D721Med (cell line): ENCODE data around the gene PTPN1.

Experiments used
- DNase-seq: peaks from one replicate; pipeline ENCODE4 v3.0.0; 2011; ENCODE audit warnings: low spot score; ENCODE audit not compliant: insufficient read length
- FAIRE-seq: peaks from 2 replicates; lab custom pipeline; 2011; peaks lifted over from hg19 to GRCh38; lab: Jason Lieb, UNC
- TF ChIP-seq, protein P1 (sequence below): IDR thresholded peaks from 2 replicates; pipeline ENCODE4 v1.5.1; 2012; ENCODE audit warnings: mild to moderate bottlenecking, control low read depth; ENCODE audit not compliant: insufficient read depth; ENCODE audit errors: missing control alignments

PTPN1 gene

GRCh38 chr20:50583442-50584150 is 73.4 kb downstream of the PTPN1 start:
- TF ChIP-seq, protein P1, sequence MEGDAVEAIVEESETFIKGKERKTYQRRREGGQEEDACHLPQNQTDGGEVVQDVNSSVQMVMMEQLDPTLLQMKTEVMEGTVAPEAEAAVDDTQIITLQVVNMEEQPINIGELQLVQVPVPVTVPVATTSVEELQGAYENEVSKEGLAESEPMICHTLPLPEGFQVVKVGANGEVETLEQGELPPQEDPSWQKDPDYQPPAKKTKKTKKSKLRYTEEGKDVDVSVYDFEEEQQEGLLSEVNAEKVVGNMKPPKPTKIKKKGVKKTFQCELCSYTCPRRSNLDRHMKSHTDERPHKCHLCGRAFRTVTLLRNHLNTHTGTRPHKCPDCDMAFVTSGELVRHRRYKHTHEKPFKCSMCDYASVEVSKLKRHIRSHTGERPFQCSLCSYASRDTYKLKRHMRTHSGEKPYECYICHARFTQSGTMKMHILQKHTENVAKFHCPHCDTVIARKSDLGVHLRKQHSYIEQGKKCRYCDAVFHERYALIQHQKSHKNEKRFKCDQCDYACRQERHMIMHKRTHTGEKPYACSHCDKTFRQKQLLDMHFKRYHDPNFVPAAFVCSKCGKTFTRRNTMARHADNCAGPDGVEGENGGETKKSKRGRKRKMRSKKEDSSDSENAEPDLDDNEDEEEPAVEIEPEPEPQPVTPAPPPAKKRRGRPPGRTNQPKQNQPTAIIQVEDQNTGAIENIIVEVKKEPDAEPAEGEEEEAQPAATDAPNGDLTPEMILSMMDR, result no peak
- no peak for FAIRE-seq
- DNase-seq, result no peak

DNA sequence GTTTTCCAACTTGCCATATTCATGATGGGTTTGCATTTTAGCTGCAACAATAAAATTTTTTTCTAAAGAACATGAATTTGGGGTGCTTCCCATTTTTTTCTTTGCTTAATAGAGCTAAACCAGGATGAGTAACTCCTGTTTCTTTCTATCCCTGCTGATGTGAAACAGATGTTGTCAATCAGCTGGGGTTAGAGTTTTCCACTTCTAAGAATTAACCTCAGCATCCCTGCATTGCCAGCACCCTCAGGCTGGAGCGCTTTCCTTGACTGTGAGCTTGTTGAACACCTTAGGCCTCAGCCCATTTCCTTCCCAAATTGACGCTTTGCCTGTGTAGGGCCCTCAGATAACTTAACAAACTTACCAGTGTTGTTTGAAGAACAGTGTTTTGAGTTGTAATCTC is 74.5 kb downstream of the PTPN1 start:
- TF ChIP-seq, protein P1, result no peak
- no peak for DNase-seq
- FAIRE-seq, result no peak

GRCh38 chr20:50585214-50585613 is 75.0 kb downstream of the PTPN1 start:
- TF ChIP-seq, protein P1, result no peak
- no peak for FAIRE-seq
- DNase-seq, result no peak

GRCh38 chr20:50585678-50586077 is 75.5 kb downstream of the PTPN1 start:
- TF ChIP-seq, protein P1, result no peak
- DNase-seq, result no peak
- no peak for FAIRE-seq

GRCh38 chr20:50586531-50587232 is 76.5 kb downstream of the PTPN1 start:
- FAIRE-seq, result no peak
- DNase-seq, result no peak
- TF ChIP-seq, protein P1, result no peak

DNA sequence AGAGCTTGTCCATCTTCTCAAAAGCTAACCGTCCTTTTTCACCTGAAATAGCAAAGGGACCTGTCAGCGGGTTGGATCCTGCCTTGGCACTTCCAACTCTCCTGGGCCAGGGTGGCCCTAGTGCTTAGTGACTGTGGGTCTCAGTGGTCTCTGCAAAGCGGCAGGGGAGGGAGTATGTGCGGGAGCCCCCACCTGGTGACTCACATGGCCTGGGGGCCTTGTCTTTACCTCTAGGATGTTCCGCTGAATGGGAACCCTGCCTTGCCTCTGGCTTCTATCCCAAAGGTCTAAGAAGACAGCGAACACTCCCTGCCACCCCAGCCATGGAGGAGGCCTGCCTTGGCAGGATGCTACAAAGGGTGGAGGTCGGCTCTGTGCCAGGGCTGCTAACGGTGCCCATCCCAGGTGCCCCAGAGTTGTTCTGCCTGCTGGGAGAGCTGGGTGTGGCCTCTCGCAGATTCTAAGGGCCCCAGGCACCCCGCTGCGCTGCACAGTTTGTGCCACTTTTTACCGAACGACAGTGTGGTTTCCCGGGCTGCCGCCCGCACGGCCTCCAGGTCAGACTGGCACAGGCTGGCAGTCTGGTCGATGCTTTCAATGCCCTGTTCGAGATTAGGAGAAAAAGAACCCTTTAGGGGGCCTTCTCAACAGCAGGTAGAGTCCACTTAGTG is 77.2 kb downstream of the PTPN1 start:
- DNase-seq, result no peak
- no peak for FAIRE-seq
- TF ChIP-seq, protein P1, result no peak
